Chondrocyte (in vitro differentiated cells): Measurements from ENCODE around the gene PALM. TPM values are rescaled to one million over a fixed set of nuclear protein-coding genes. Genes with fewer than 3 reads are reported as not detected.

Source experiments
- DNase-seq: peaks from one replicate; pipeline ENCODE4 v3.0.0; 2021; ENCODE audit warnings: mixed read lengths, low spot score
- H3K27ac Mint-ChIP-seq: one replicate; pipeline ENCODE4 v1.8.0; 2021; ENCODE audit warnings: mild to moderate bottlenecking, moderate library complexity, mixed read lengths; ENCODE audit not compliant: unreplicated experiment
- H3K27me3 Mint-ChIP-seq: 2 replicates; pipeline ENCODE4 v1.8.0; 2021; ENCODE audit warnings: low read depth, mixed read lengths
- H3K36me3 Mint-ChIP-seq: 2 replicates; pipeline ENCODE4 v1.8.0; 2021; ENCODE audit warnings: low read depth, mixed read lengths
- H3K4me1 Mint-ChIP-seq: 2 replicates; pipeline ENCODE4 v1.8.0; 2021; ENCODE audit warnings: low read depth, mild to moderate bottlenecking, mixed read lengths
- H3K4me3 Mint-ChIP-seq: one replicate; pipeline ENCODE4 v1.8.0; 2021; ENCODE audit warnings: mild to moderate bottlenecking, moderate library complexity, mixed read lengths; ENCODE audit not compliant: unreplicated experiment
- H3K9me3 Mint-ChIP-seq: 2 replicates; pipeline ENCODE4 v1.8.0; 2021; ENCODE audit warnings: low read depth, mixed read lengths
- total RNA-seq: library from RNA; stranded (reverse); gene quantifications from 3 replicates; pipeline ENCODE4 v1.2.1, GENCODE V29; 2021
- TF ChIP-seq, protein P1 (sequence below): fragments of 200-600 bp; sonication (generic); IDR thresholded peaks from 2 replicates; pipeline ENCODE4 v1.5.0; 2021; ENCODE audit warnings: antibody characterized with exemption, mild to moderate bottlenecking, moderate library complexity

Gene PALM
- total RNA-seq, 1 donor from 2014 or later, result 182 TPM

GRCh38 chr19:788686-788982, 79.9 kb downstream of the PALM start:
- peaks cover 28% of the 10 kb centered on the region for H3K4me1 Mint-ChIP-seq
- H3K36me3 Mint-ChIP-seq, result no peaks in the 10 kb centered on the region
- no peaks in the 10 kb centered on the region for H3K9me3 Mint-ChIP-seq
- no peak for DNase-seq
- TF ChIP-seq, protein P1, sequence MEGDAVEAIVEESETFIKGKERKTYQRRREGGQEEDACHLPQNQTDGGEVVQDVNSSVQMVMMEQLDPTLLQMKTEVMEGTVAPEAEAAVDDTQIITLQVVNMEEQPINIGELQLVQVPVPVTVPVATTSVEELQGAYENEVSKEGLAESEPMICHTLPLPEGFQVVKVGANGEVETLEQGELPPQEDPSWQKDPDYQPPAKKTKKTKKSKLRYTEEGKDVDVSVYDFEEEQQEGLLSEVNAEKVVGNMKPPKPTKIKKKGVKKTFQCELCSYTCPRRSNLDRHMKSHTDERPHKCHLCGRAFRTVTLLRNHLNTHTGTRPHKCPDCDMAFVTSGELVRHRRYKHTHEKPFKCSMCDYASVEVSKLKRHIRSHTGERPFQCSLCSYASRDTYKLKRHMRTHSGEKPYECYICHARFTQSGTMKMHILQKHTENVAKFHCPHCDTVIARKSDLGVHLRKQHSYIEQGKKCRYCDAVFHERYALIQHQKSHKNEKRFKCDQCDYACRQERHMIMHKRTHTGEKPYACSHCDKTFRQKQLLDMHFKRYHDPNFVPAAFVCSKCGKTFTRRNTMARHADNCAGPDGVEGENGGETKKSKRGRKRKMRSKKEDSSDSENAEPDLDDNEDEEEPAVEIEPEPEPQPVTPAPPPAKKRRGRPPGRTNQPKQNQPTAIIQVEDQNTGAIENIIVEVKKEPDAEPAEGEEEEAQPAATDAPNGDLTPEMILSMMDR, result no peak
- peak overlapping the region; percentile 78 for H3K27ac Mint-ChIP-seq
- no peaks in the 10 kb centered on the region for H3K27me3 Mint-ChIP-seq
- H3K4me3 Mint-ChIP-seq, result no peak overlapping the region

DNA sequence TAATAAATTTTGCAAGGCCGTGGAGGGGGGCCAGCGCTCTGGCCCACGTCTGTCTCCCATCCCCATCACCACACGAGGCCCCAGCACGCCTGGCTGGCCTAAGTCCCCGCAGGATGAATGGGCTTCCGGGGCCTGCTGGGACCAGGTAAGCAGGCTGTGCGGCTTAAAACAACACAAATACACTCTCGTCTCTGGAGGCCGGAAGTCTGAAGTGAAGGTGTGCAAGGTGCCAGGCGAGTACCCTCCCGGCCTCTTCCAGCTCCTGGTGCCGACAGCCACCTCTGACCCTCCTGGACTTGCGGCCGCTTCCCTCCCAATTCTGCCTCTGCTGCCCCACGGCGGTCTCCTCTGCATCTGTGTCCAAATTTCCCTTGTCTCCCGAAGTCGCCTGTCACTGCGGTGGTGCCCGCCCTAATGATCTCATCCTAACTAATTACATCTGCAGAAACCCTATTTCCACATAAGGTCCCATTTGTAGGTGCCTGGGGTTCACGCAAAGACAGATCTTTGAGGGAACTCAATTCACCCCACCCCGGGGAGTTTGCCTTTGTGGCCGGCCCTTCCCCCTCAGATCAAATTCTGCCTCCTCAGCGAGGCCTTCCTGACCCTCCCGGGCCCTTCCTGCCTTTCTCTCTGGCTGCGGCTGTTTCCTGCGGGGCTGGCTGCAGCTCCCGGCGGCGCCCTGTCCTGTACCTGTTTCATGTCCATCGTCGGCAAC, 80.4 kb downstream of the PALM start:
- Mint-ChIP-seq H3K4me3 (peak overlapping the region; percentile 41), H3K36me3 (no peaks in the 10 kb centered on the region), H3K27ac (peak overlapping the region; percentile 78), H3K27me3 (no peaks in the 10 kb centered on the region), H3K4me1 (peaks cover 28% of the 10 kb centered on the region), H3K9me3 (no peaks in the 10 kb centered on the region)
- TF ChIP-seq, protein P1, result peak; percentile 41
- no peak for DNase-seq

DNA sequence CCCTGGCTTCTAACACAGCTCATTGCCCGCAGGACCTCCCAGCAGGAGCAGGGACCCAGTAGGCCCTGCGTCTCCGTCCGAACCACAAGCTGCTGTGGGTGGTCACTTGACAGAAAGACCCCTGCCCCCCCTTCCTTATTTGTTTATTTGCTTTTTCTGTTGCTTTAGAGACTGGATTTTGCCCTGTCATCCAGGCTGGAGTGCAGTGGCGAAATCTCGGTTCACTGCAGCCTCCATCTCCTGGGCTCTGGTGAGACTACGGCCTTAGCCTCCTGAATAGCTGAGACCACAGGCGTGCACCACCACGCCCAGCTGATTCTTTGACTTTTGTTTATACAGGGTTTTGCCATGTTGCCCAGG, 80.9 kb downstream of the PALM start:
- peaks cover 24% of the 10 kb centered on the region for H3K4me1 Mint-ChIP-seq
- TF ChIP-seq, protein P1, result no peak
- H3K4me3 Mint-ChIP-seq, result no peak overlapping the region
- no peak for DNase-seq
- no peaks in the 10 kb centered on the region for H3K9me3 Mint-ChIP-seq
- H3K27me3 Mint-ChIP-seq, result no peaks in the 10 kb centered on the region
- no peaks in the 10 kb centered on the region for H3K36me3 Mint-ChIP-seq
- peak overlapping the region; percentile 78 for H3K27ac Mint-ChIP-seq

DNA sequence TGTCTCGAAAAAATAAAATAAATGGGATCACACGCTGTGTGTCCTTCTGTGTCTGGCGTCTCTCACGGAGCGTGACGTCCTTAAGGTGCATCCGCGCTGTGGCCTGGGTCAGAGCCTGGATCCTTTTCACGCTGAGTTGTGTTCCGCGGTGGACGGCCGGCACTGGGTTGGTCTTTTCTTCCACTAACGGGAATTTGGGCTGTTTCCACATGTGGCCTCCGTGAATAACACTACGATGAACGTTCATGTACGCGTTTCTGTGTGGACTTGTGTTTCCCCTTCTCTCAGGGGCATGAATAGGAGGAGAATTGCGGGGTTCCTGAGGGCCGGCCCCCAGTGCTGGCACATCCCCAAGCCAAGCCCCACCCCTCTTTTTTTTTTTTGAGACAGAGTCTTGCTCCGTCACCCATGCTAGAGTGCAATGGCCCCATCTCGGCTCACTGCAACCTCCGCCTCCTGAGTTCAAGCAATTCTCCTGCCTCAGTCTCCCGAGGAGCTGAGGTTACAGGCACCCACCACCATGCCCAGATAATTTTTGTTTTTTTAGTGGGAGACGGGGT, 82.4 kb downstream of the PALM start:
- no peak for DNase-seq
- peak overlapping the region; percentile 27 for H3K27ac Mint-ChIP-seq

GRCh38 chr19:791567-792305, 83.0 kb downstream of the PALM start:
- H3K4me1 Mint-ChIP-seq, result peaks cover 25% of the 10 kb centered on the region
- no peak overlapping the region for H3K27ac Mint-ChIP-seq
- H3K9me3 Mint-ChIP-seq, result no peaks in the 10 kb centered on the region
- no peaks in the 10 kb centered on the region for H3K27me3 Mint-ChIP-seq
- TF ChIP-seq, protein P1, result no peak
- peak; percentile 59 for DNase-seq
- H3K36me3 Mint-ChIP-seq, result no peaks in the 10 kb centered on the region
- no peak overlapping the region for H3K4me3 Mint-ChIP-seq

More for the DNA sequence above, 82.4 kb downstream of the PALM start:
- TF ChIP-seq, protein P1, result no peak
- Mint-ChIP-seq H3K27me3 (no peaks in the 10 kb centered on the region), H3K4me3 (no peak overlapping the region), H3K9me3 (no peaks in the 10 kb centered on the region), H3K36me3 (no peaks in the 10 kb centered on the region), H3K4me1 (peaks cover 22% of the 10 kb centered on the region)
